ENCODE data around the gene HOXA3. TPM values are rescaled to one million over a fixed set of nuclear protein-coding genes. Genes with fewer than 3 reads are reported as not detected.

The HOXA3 gene
- total and polyA plus RNA-seq, 10 of the 15 experiments (the other 5 are each of a cell fraction or from before 2014, with no cell fraction given), result 0.05 TPM; not detected in 9

- ChIA-PET POLR2A (no interaction called here), CTCF (interaction anchor here (0.9 to 3.3 kb wide), 2 partner anchors 383 to 726 kb away, joined by 3 to 93 read pairs; no protein-coding TSS in a partner anchor), SMC1A (ENCODE audit: uncharacterized antibody, unreplicated experiment) (no interaction called here), RAD21 (ENCODE audit: unreplicated experiment) (no interaction called here)
- FAIRE-seq (no peak), ATAC-seq (no peak), DNase-seq (ENCODE audit: low read depth, low spot score) (no peak)
- no peak for TF ChIP-seq RAD51 (IDR thresholded peaks at IDR 0.05)
- TF ChIP-seq ZNF592 (IDR thresholded peaks at IDR 0.05), result no peak
- 50% methylated on average over 29 of the region's 29 CpGs for WGBS (ENCODE audit: insufficient coverage, insufficient replicate concordance, low lambda C conversion rate, missing lambda C conversion rate)
- H2AFZ ChIP-seq (ENCODE audit: control insufficient read depth, low read depth, low read length), result no peak overlapping the region
- H3K4me1 ChIP-seq (ENCODE audit: control insufficient read depth, insufficient read depth, low read length), result no peaks in the 10 kb centered on the region
- no peaks in the 10 kb centered on the region for H3K79me2 ChIP-seq (ENCODE audit: control insufficient read depth, insufficient read depth, low read length)
- peaks cover 24 to 42% of the 10 kb centered on the region in 2 experiments for H3K27me3 ChIP-seq (replicated peaks in 1 of 2; ENCODE audit: control insufficient read depth in 2 of 2, insufficient read depth in 2 of 2, low read length in 1 of 2)
- intact Hi-C loops (cut with micrococcal nuclease; ENCODE audit: unreplicated experiment), result no loop called here
- BruUV-seq (replicated peaks), result no TSS peak
- H3K4me2 ChIP-seq (ENCODE audit: control insufficient read depth, insufficient read depth), result no peak overlapping the region
- in situ Hi-C loops (cut with MboI), result no loop called here
- H3K27ac ChIP-seq (ENCODE audit: control insufficient read depth, insufficient read depth), result no peak overlapping the region
- no peaks in the 10 kb centered on the region; the same call in 2 of the 3 replicates for H3K9me3 ChIP-seq (replicated peaks; ENCODE audit: control insufficient read depth, insufficient read depth, low read length)
- H4K20me1 ChIP-seq (ENCODE audit: control insufficient read depth, insufficient read depth), result 0 out of 2 replicates have a peak, but pooled peaks cover 3% of the 10 kb centered on the region
- H3K9ac ChIP-seq (ENCODE audit: control insufficient read depth, insufficient read depth, low read length), result no peak overlapping the region
- no peak overlapping the region for H3K4me3 ChIP-seq
- H3K36me3 ChIP-seq (ENCODE audit: control insufficient read depth in 2 of 2, insufficient read depth in 2 of 2, low read length in 1 of 2), result no peaks in the 10 kb centered on the region
Measured at GRCh38 chr7:27193335-27194001, 41.1 kb upstream of the HOXA3 start.

Data from GM12878 (cell line).